HepG2 (cell line): ENCODE measurements around the gene MXRA7. TPM values are rescaled to one million over a fixed set of nuclear protein-coding genes. Genes with fewer than 3 reads are reported as not detected.

Experiments used
- ATAC-seq: fragments of 200-7000 bp; cut with Tn5 transposase; 3 replicates; pipeline ENCODE4 v1.9.1; 2020; ENCODE audit warnings: mild to moderate bottlenecking, moderate library complexity
- BruUV-seq: library from RNA; stranded (reverse); fragments of 400-500 nt; replicated peaks from 2 replicates; lab custom pipeline; 2021; lab: Mats Ljungman, UMichigan
- CTCF ChIA-PET: fragments of 300-600 bp; formaldehyde crosslinking; extraction: SDS; loops from one replicate; lab custom pipeline; 2021; ENCODE audit warnings: low total read pairs, inconsistent platforms, low intra/inter-chr PET ratio; lab: Yijun Ruan, JAX
- POLR2A ChIA-PET: fragments of 350-600 bp; sonication (Branson Sonifier 250); formaldehyde crosslinking; loops from one replicate; lab custom pipeline; 2020; ENCODE audit warnings: antibody characterized with exemption, inconsistent platforms; lab: Yijun Ruan, JAX
- DNase-seq: peaks from one replicate; pipeline ENCODE4 v3.0.0-alpha.2; 2015; ENCODE audit warnings: low spot score
- FAIRE-seq: peaks from 3 replicates; lab custom pipeline; 2011; peaks lifted over from hg19 to GRCh38; lab: Jason Lieb, UNC
- H2AFZ ChIP-seq: one replicate; pipeline ENCODE4 v1.6.1; 2011; ENCODE audit warnings: low read length, inconsistent platforms
- H3K27ac ChIP-seq: fragments of 300-600 bp; 3 replicates; pipeline ENCODE4 v1.8.0; 2011; ENCODE audit warnings: mixed run types, mild to moderate bottlenecking, mixed read lengths, low read length, inconsistent platforms; ENCODE audit not compliant: insufficient read depth; ENCODE audit errors: extremely low read length
- H3K27me3 ChIP-seq, 2 experiments: fragments of 200-600 bp in 1 of 2; 2 replicates in 1 of 2; 3 replicates in 1 of 2; pipeline versions ENCODE4 v1.6.0 to v1.8.0; 2011; ENCODE audit warnings: low read length in 2 of 2, mild to moderate bottlenecking in 2 of 2, moderate library complexity in 2 of 2, inconsistent platforms in 1 of 2; ENCODE audit not compliant: insufficient read depth in 2 of 2, control insufficient read depth in 1 of 2
- H3K36me3 ChIP-seq, 2 experiments: fragments of 200-600 bp in 1 of 2; replicated peaks in 1 of 2; 2 replicates in 1 of 2; 3 replicates in 1 of 2; pipeline versions ENCODE4 v1.5.1 to v1.8.0; 2011; ENCODE audit warnings: low read length in 2 of 2, inconsistent platforms in 1 of 2; ENCODE audit not compliant: insufficient read depth in 2 of 2, control insufficient read depth in 1 of 2
- H3K4me1 ChIP-seq: 2 replicates; pipeline ENCODE4 v1.5.1; 2012; ENCODE audit warnings: low read length, inconsistent platforms; ENCODE audit not compliant: insufficient read depth
- H3K4me2 ChIP-seq: 2 replicates; pipeline ENCODE4 v1.6.0; 2011; ENCODE audit warnings: low read depth, low read length, inconsistent platforms
- H3K4me3 ChIP-seq, 3 experiments: fragments of 200-600 bp in 1 of 3; sonication (generic), shearing (Covaris generic) in 1 of 3; replicated peaks in 1 of 3; 2 replicates each; pipeline ENCODE4 v1.5.1; 2011 to 2016; ENCODE audit warnings: low read length in 3 of 3, inconsistent platforms in 2 of 3, low read depth in 2 of 3, mild to moderate bottlenecking in 2 of 3, control low read depth in 1 of 3, mixed read lengths in 1 of 3; ENCODE audit not compliant: insufficient read depth in 1 of 3
- H3K79me2 ChIP-seq: one replicate; pipeline ENCODE4 v1.6.1; 2011; ENCODE audit warnings: low read length, inconsistent platforms; ENCODE audit not compliant: insufficient read depth
- H3K9ac ChIP-seq: 2 replicates; pipeline ENCODE4 v1.6.0; 2011; ENCODE audit warnings: mild to moderate bottlenecking, low read depth, low read length, inconsistent platforms; ENCODE audit not compliant: insufficient read depth
- H3K9me3 ChIP-seq: 2 replicates; pipeline ENCODE4 v1.5.1; 2012; ENCODE audit warnings: mild to moderate bottlenecking, low read length
- H4K20me1 ChIP-seq: 2 replicates; pipeline ENCODE4 v1.6.0; 2011; ENCODE audit warnings: inconsistent platforms, mild to moderate bottlenecking, low read length, moderate library complexity; ENCODE audit not compliant: insufficient read depth
- ARNT ChIP-seq: fragments of 450-650 bp; IDR thresholded peaks from 2 replicates; pipeline ENCODE4 v1.6.1; 2017
- HOXA5 ChIP-seq: sonication (generic); formaldehyde crosslinking; IDR thresholded peaks from 2 replicates; pipeline ENCODE4 v1.4.0; 2020; ENCODE audit warnings: missing genetic modification reagents
- MAZ ChIP-seq, 2 experiments: sonication (generic) in 1 of 2; formaldehyde crosslinking in 1 of 2; IDR thresholded peaks; 2 replicates each; pipeline versions ENCODE4 v1.5.0 to v1.6.1; 2012 to 2020; ENCODE audit warnings: low read depth in 2 of 2, mild to moderate bottlenecking in 2 of 2, borderline replicate concordance in 1 of 2, improper control_type of control experiment in 1 of 2, low read length in 1 of 2, missing genetic modification reagents in 1 of 2, moderate library complexity in 1 of 2
- TEAD3 ChIP-seq: optimal IDR thresholded peaks from 2 replicates; pipeline ENCODE3; 2016; ENCODE audit warnings: borderline replicate concordance
- ZBTB38 ChIP-seq: sonication (generic); formaldehyde crosslinking; IDR thresholded peaks from 2 replicates; pipeline ENCODE4 v1.5.1; 2020; ENCODE audit warnings: mild to moderate bottlenecking, missing genetic modification reagents
- ZIK1 ChIP-seq: sonication (generic); formaldehyde crosslinking; IDR thresholded peaks from 2 replicates; pipeline ENCODE4 v1.5.0; 2020; ENCODE audit warnings: mild to moderate bottlenecking, low read depth, missing genetic modification reagents, borderline replicate concordance
- ZMYM2 ChIP-seq: sonication (generic); formaldehyde crosslinking; IDR thresholded peaks from 2 replicates; pipeline ENCODE4 v1.8.0; 2022; ENCODE audit warnings: mild to moderate bottlenecking, missing genetic modification reagents
- ZNF138 ChIP-seq: sonication (generic); formaldehyde crosslinking; IDR thresholded peaks from 2 replicates; pipeline ENCODE4 v1.5.0; 2020; ENCODE audit warnings: mild to moderate bottlenecking, low read depth, missing genetic modification reagents
- ZNF235 ChIP-seq: sonication (generic); formaldehyde crosslinking; IDR thresholded peaks from 2 replicates; pipeline ENCODE4 v1.8.1; 2023; ENCODE audit warnings: mild to moderate bottlenecking, missing genetic modification reagents, borderline replicate concordance
- ZNF446 ChIP-seq: sonication (generic); formaldehyde crosslinking; IDR thresholded peaks from 2 replicates; pipeline ENCODE4 v1.5.0; 2020; ENCODE audit warnings: mild to moderate bottlenecking, missing genetic modification reagents
- ZNF556 ChIP-seq: sonication (generic); formaldehyde crosslinking; IDR thresholded peaks from 2 replicates; pipeline ENCODE4 v1.4.0; 2020; ENCODE audit warnings: mild to moderate bottlenecking, missing genetic modification reagents, borderline replicate concordance
- ZNF564 ChIP-seq: sonication (generic); formaldehyde crosslinking; IDR thresholded peaks from 2 replicates; pipeline ENCODE4 v1.8.1; 2023; ENCODE audit warnings: mild to moderate bottlenecking, missing genetic modification reagents
- WGBS: methylation state at CpG from one replicate; pipeline ENCODE4 v1.1.6; 2017; ENCODE audit warnings: low lambda C conversion rate; 5-methylcytosine and 5-hydroxymethylcytosine counted together
- in situ Hi-C: cut with HindIII; loops from 2 replicates; pipeline ENCODE4 v1.10.0; 2017; ENCODE audit warnings: low pct_unique_long_range_greater_than_20kb; ENCODE audit not compliant: extremely low pct_ligation_motif_present
- intact Hi-C: fragments of 100-400 bp; cut with micrococcal nuclease; formaldehyde crosslinking; loops from one replicate; pipeline ENCODE4 v1.10.0; 2022; ENCODE audit not compliant: unreplicated experiment
- polyA plus RNA-seq, 8 experiments: library from polyadenylated mRNA; depleted of rRNA in 3 of 8; stranded (reverse) in 7 of 8; unstranded in 1 of 8; fragments of >200 nt; fragmentation: Illumina TruSeq in 4 of 8; extraction: Trizol in 4 of 8; gene quantifications; 2 replicates each; pipeline versions ENCODE4 v1.2.1 to v1.2.3, GENCODE V29; 2011 to 2016; ENCODE audit warnings: low read depth in 4 of 8, missing spikeins in 1 of 8, mixed read lengths in 1 of 8; ENCODE audit not compliant: insufficient read depth in 1 of 8
- total RNA-seq, 5 experiments: library from RNA; depleted of rRNA; stranded (reverse); fragments of >200 nt; fragmentation: Illumina TruSeq; extraction: Trizol; gene quantifications; 2 replicates each; pipeline ENCODE4 v1.2.3, GENCODE V29; 2016; ENCODE audit warnings: low read depth in 1 of 5
- TF ChIP-seq, protein P1 (sequence below): sonication (generic); formaldehyde crosslinking; IDR thresholded peaks from 2 replicates; pipeline ENCODE4 v1.4.0; 2020; ENCODE audit warnings: mild to moderate bottlenecking, missing genetic modification reagents
- TF ChIP-seq, protein P2 (sequence below): sonication (generic); formaldehyde crosslinking; IDR thresholded peaks from 2 replicates; pipeline ENCODE4 v1.5.1; 2020; ENCODE audit warnings: missing genetic modification reagents, mild to moderate bottlenecking, borderline replicate concordance

Gene MXRA7
- total and polyA plus RNA-seq, 2 of the 13 experiments (the other 11 are each of a cell fraction or from before 2014, with no cell fraction given): 44.8 to 112 TPM

DNA sequence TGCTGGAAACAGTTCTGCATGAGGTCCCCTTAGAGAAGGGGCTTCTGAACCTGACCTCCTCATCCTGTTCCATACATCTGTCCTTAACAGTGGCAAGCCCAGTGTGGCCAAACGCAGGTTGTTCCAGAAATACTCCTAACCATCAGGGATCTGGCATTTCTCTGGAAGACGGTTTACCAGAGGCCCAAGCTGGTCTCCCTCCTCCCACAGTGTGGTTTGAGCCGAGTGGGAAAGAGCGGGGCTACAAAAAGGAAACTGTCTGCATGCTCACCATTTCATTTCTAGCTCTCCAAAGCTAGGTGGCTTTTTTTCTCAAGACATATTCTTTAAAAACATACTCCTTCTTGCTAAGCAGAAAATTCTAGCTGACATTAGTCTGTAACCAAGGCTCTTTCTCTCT, 6.0 kb downstream of the MXRA7 start (continued):
- no peak for TF ChIP-seq MAZ (IDR thresholded peaks at IDR 0.05; ENCODE audit: borderline replicate concordance, low read depth, low read length)
- no peak for TF ChIP-seq MAZ (CRISPR knock-in tag; IDR thresholded peaks at IDR 0.05; ENCODE audit: low read depth)
- no peak for TF ChIP-seq ZNF556 (CRISPR knock-in tag)
- TF ChIP-seq ZMYM2 (CRISPR knock-in tag): no peak
- no peak for TF ChIP-seq HOXA5 (CRISPR knock-in tag)

DNA sequence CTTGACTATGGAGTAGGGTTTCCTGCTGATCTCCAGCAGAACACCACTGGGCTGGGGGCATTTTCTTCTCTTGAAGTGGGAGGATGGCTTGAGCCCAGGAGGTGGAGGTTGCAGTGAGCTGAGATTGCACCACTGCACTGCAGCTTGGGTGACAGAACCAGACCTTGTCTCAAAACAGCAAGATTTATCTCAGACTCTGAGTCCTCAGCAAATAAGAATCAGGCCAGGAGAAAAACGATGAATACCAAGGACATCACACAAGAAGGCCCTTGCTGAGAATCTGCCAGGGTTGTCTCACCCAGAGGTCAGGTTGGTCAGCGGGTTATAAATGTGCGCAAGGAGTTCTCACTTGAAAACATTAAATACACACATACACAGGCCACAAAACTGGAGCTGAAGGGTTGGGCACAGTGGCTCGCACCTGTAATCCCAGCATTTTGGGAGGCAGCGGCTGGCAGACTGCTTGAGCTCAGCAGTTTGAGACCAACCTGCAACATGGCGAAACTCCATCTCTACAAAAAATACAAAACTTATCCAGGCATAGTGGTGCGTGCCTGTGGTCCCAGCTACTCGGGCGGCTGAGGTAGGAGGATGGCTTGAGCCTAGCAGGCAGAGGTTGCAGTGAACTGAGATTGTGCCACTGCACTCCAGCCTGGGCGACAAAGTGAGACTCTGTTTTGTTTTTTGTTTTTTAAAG, 7.7 kb downstream of the MXRA7 start:
- Histone ChIP-seq H3K9ac (no peak overlapping the region), H3K9me3 (no peaks in the 10 kb centered on the region), H3K79me2 (peaks cover 33% of the 10 kb centered on the region), H3K4me2 (no peak overlapping the region), H4K20me1 (peaks cover 3% of the 10 kb centered on the region; the same call in 1 of the 2 replicates), H2AFZ (no peak overlapping the region), H3K4me1 (peaks cover 66% of the 10 kb centered on the region), H3K36me3 (no peaks in the 10 kb centered on the region), H3K27me3 (no peaks in the 10 kb centered on the region), H3K4me3 (no peak overlapping the region), H3K27ac (no peak overlapping the region)
- no TSS peak for BruUV-seq
- ATAC-seq (no peak), FAIRE-seq (no peak), DNase-seq (no peak)
- POLR2A ChIA-PET: interaction anchor here (1.2 to 3.5 kb wide), 4 partner anchors 11 to 144 kb away, joined by 3 to 11 read pairs (median 4); partner anchors contain the start of genes MFSD11 and SRSF2
- in situ Hi-C loops (no loop called here), intact Hi-C loops (loop anchor here (10.0 kb wide), 1 partner anchor 148 kb away; no protein-coding TSS in a partner anchor)
- CTCF ChIA-PET: no interaction called here
- 89% methylated on average over 10 of the region's 10 CpGs for WGBS
- TF ChIP-seq ZIK1 (no peak), TEAD3 (CRISPR knock-in tag) (peak; percentile 14), ZNF446 (CRISPR knock-in tag) (no peak), ZNF564 (CRISPR knock-in tag) (no peak), ZNF235 (no peak), ZBTB38 (CRISPR knock-in tag) (peak; percentile 44; the same call in 1 of the 2 replicates), ARNT (no peak), ZNF138 (CRISPR knock-in tag) (no peak)
- TF ChIP-seq, protein P1, sequence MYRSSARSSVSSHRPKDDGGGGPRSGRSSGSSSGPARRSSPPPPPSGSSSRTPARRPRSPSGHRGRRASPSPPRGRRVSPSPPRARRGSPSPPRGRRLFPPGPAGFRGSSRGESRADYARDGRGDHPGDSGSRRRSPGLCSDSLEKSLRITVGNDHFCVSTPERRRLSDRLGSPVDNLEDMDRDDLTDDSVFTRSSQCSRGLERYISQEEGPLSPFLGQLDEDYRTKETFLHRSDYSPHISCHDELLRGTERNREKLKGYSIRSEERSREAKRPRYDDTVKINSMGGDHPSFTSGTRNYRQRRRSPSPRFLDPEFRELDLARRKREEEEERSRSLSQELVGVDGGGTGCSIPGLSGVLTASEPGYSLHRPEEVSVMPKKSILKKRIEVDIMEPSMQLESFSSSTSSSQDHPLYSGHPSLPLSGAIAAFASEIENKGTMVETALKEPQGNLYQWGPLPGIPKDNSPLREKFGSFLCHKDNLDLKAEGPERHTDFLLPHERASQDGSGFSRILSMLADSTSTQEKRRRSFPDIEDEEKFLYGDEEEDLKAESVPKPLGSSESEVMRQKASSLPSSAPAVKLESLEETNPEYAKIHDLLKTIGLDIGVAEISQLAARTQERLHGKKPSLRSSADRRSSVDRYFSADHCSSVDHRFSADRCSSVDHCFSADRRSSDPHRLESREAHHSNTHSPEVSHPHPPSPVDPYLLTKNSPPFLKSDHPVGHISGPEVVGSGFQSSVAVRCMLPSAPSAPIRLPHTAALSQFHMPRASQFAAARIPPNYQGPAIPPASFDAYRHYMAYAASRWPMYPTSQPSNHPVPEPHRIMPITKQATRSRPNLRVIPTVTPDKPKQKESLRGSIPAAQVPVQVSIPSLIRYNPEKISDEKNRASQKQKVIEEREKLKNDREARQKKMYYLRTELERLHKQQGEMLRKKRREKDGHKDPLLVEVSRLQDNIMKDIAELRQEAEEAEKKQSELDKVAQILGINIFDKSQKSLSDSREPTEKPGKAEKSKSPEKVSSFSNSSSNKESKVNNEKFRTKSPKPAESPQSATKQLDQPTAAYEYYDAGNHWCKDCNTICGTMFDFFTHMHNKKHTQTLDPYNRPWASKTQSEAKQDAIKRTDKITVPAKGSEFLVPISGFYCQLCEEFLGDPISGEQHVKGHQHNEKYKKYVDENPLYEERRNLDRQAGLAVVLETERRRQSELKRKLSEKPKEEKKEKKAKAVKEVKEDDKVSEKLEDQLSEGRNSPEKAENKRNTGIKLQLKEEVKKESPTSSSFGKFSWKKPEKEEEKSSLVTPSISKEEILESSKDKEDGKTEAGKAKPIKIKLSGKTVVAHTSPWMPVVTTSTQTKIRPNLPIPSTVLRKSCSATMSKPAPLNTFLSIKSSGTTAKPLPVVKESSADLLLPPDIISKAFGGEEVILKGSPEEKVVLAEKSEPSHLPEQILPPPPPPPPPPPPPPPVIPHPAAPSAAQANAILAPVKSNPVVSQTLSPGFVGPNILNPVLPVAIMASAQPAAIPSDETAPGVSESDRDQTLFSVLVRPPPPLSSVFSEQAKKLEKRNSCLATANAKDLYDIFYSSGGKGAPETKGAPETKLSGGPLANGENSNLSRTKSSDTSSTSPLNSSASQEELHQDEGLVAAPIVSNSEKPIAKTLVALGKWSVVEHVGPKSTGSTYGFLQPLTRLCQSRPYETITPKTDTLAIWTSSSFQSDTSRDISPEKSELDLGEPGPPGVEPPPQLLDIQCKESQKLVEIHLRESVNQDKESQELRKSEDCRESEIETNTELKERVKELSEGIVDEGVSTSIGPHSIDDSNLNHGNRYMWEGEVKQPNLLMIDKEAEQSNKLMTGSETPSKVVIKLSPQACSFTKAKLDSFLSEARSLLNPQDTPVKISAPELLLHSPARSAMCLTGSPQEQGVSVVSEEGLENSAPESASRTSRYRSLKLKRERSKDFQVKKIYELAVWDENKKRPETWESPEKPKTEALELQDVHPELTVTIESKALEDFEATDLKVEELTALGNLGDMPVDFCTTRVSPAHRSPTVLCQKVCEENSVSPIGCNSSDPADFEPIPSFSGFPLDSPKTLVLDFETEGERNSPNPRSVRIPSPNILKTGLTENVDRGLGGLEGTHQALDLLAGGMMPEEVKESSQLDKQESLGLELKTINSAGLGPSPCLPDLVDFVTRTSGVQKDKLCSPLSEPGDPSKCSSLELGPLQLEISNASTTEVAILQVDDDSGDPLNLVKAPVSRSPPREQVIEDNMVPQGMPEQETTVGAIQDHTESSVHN (CRISPR knock-in tag): no peak
- TF ChIP-seq, protein P2, sequence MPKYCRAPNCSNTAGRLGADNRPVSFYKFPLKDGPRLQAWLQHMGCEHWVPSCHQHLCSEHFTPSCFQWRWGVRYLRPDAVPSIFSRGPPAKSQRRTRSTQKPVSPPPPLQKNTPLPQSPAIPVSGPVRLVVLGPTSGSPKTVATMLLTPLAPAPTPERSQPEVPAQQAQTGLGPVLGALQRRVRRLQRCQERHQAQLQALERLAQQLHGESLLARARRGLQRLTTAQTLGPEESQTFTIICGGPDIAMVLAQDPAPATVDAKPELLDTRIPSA (CRISPR knock-in tag): no peak
